GM19099 (cell line): ENCODE measurements around the gene OR1K1.

ENCODE experiments used
- POLR2A ChIP-seq: IDR thresholded peaks from 3 replicates; pipeline ENCODE4 v1.6.1; 2011; ENCODE audit warnings: low read depth; ENCODE audit not compliant: insufficient read length; ENCODE audit errors: extremely low read depth

The OR1K1 gene

GRCh38 chr9:122800066-122801060 lies at the start of gene OR1K1:
Gene OR1K1, plus strand, starts transcription at chr9:122800123. Its CDS starts 0 bp downstream, at chr9:122800123.
- no peak for TF ChIP-seq POLR2A

DNA sequence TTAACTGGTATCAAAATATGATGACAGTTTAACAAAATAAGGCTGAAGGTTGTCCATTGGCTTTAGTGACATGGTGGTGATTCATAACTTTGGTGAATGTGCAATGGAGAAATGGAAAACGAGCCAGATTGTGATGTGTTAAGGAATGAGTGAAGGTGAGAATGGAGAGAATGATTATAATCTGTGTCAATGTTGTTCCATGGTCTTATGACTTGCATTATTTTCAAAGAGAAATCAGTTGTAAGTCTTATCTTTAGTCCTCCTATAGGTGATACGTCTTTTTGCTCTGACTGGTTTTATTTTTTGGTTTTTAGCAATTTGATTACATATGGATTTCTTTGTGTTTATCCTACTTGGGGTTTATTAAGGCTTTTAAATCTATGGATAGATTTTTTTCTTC lies 45.1 kb upstream of the OR1K1 start:
- TF ChIP-seq POLR2A = no peak

DNA sequence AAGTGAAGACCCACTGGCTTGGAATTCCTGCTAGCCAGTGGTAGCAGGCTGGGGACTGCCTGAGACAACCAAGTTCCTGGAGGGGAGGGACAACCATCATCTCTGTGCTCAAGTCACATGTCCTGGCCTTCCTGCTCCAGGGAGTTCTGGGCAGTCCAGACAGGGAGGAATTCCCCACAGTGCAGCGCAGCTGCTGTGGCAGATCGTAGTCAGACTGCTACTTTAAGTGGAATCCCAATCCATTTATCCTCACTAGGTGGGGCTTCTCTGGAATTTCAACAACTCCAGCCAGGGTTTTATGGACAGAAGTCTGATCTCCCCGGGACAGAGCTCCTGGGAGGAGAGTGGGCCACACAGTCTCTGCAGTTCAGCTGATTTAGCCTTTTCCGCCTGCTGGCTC lies 32.1 kb upstream of the OR1K1 start:
- no peak for TF ChIP-seq POLR2A

GRCh38 chr9:122777052-122777451 lies 22.9 kb upstream of the OR1K1 start:
- TF ChIP-seq POLR2A = no peak

DNA sequence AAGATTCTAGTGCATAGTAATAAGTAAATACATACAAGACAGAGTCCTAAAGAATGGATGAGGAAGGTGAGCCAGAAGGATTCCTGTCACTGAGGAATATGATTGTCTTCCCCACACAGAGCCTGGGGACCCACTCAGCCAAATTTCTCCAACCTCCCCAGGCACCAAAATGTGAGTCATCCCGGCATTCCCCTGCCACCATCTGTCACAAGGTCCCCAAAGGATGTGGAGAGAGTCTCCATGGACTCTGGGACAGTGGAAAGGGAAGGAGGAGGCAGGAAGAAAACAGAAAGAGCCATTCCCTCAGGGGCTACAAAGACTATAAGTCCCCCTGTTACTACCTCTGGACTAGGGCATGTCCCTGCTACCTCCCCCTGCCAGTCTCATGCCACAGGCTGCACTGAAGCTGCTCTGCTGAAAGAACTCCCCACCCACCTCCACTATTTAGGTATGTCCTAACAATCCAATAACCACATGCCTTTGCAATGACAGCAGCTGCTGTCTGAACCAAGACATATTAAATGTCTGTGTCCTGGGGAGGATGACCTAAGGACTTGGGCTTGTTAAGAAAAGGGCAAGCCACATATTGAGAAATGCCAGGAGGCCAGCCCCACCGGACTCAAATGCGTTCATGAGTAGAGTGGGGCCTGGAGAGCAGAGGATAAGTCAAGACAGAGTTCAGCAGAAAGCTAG lies 21.8 kb upstream of the OR1K1 start:
- no peak for TF ChIP-seq POLR2A

DNA sequence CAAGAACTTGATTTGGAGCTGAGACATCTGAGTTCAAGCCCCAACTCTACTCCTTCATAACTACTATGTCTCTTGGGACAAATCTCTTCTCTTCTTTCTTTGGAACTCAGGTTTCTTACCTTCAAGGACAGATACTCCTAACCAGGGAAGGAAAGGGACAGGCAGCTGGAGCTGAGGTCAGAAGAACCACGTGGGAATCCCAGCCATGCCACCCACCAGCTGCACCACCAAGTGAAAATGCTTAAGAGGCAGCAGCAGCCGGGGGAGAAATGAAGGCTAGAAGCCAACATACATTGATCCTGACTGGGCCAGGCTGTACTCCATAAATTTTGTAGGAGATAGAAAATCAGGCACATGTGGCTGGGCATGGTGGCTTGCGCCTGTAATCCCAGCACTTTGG lies 20.7 kb upstream of the OR1K1 start:
- TF ChIP-seq POLR2A = no peak

GRCh38 chr9:122780026-122780425 lies 19.9 kb upstream of the OR1K1 start:
- no peak for TF ChIP-seq POLR2A

DNA sequence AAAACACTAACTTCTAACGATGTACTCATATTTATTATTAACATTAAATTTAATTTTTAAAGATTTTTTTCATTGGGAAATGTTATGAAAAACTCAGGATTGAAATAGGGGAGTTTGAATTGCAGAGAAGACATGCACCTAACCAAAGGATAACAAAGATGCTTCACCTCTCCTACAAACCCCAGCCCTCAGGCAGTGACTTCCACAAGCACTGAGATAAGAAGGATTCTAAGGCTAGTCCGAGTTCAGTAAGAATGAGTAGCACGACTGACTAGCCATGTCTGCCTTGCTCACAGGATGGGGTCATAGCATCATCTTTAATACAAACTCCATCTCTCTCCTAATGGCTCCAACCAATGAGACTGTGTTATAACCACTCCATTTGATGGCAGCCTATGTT lies 18.3 kb upstream of the OR1K1 start:
- no peak for TF ChIP-seq POLR2A

DNA sequence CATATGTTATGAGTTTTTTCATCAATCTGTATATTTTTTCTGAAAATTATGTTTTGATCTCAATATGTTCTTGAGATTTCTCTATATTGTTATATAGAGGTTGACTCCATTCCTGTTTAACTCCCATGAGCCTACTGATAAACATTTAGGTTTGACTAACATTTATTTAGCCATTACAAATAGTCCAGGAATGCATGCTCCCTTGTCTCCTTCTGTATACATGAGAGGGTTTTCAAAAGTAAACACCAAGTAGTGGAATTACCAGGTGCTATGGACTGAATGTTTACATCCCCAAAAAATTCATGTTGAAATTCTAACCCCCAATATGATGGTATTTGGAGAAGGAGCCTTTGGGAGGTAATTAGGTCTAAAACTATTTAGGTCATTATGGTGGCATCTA lies 14.7 kb upstream of the OR1K1 start:
- no peak for TF ChIP-seq POLR2A

DNA sequence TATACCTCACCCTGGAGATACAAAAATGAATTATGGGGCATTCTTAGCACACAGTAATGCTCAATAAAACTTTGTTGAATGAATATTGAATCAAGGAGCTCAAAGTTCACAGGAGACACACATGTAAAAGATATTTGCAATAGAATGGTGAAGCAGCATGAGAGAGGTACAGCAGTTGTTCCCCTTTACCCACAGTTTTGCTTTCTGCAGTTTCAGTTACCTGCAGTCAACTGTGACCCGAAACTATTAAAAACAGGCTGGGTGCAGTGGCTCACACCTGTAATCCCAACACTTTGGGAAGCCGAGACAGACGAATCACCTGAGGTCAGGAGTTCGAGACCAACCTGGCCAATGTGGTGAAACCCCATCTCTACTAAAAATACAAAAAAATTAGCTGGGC lies 13.6 kb upstream of the OR1K1 start:
- no peak for TF ChIP-seq POLR2A

DNA sequence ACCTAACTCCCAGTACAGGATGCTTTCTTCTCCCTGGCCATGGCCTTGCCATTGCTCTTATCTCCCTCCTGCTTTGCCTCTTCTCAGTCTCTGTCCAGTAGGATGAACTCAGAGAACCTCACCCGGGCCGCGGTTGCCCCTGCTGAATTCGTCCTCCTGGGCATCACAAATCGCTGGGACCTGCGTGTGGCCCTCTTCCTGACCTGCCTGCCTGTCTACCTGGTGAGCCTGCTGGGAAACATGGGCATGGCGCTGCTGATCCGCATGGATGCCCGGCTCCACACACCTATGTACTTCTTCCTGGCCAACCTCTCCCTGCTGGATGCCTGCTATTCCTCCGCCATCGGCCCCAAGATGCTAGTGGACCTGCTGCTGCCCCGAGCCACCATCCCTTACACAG lies 11.1 kb upstream of the OR1K1 start, which contains the start of gene OR5C1:
OR5C1 (plus strand) TSS at position 103 of the 400 bp plus-strand sequence; CDS start at position 103, 0 bp downstream.
- TF ChIP-seq POLR2A = no peak

DNA sequence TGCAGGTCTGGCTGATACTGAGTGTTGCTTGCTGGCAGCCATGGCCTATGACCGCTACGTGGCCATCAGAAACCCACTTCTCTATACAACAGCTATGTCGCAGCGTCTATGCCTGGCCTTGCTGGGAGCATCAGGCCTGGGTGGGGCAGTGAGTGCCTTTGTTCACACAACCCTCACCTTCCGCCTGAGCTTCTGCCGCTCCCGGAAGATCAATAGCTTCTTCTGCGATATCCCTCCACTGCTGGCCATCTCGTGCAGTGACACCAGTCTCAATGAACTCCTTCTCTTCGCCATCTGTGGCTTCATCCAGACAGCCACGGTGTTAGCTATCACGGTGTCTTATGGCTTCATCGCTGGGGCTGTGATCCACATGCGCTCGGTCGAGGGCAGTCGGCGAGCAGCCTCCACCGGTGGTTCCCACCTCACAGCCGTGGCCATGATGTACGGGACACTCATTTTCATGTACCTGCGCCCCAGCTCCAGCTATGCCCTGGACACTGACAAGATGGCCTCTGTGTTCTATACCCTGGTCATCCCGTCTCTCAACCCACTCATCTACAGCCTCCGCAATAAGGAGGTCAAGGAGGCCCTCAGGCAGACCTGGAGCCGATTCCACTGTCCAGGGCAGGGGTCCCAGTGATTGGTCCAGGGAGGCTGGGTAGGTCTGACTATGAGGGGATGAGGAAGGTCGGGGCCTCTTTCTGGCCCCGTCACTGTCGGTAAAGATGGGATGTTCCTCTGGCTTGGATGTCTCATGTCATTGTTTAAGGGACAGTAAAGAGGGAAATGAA lies 10.5 kb upstream of the OR1K1 start:
- TF ChIP-seq POLR2A = no peak

DNA sequence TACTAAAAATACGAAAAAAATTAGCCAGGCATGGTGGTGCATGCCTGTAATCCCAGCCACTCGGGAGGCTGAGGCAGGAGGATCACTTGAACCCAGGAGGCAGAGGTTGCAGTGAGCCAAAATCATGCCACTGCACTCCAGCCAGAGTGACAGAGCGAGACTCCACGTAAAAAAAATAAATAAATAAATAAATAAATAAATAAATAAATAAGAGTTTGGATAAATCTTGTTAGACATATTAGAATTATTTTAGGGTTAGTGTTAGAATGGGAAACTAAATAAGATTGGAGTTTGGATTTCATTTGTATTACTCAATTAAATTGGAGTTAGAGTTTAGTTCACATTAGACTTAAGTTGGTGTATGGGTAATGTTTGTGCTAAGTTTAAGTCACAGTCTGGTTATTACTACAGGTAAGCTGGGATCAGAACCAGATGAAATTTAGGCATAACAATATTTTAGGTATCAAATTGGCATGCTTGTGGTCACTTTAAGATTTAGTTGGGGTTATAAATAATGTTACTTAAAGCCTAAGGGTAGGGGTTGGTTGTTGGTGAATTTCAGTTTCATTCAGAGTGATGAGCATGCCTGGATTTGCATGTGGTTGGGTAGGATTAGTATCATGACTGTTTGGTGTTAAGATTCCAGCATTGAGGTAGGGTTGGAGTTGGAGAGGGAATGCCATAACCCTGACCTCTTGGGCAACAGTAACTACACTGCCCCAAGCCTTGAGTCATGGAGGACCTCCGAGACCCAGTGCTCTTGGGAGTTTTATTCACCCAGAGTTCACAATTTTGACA lies 7.9 kb upstream of the OR1K1 start:
- TF ChIP-seq POLR2A = no peak
